Ovary (tissue), 3 donors: ENCODE data around the gene IL6.

Source experiments
- EP300 ChIP-seq: sonication (generic); formaldehyde crosslinking; IDR thresholded peaks from one replicate; pipeline ENCODE4 v1.6.1; 2017; ENCODE audit warnings: antibody characterized with exemption
- POLR2A ChIP-seq: fragments of 450-650 bp; IDR thresholded peaks from one replicate; pipeline ENCODE4 v1.6.1; 2017; ENCODE audit warnings: antibody characterized with exemption, mild to moderate bottlenecking, moderate library complexity
- TF ChIP-seq, protein P1 (sequence below), 3 donors: fragments of 450-650 bp in 2 of 3; fragments of 200-600 bp in 1 of 3; IDR thresholded peaks; one replicate each; pipeline versions ENCODE4 v1.5.1 to v1.8.0; 2016 to 2022; ENCODE audit warnings: antibody characterized with exemption in 3 of 3, mild to moderate bottlenecking in 1 of 3
- donor health status: DM: no; HTN: no; CAD: no.

GRCh38 chr7:22757338-22757994 is 30.5 kb downstream of the IL6 start:
- TF ChIP-seq, protein P1, sequence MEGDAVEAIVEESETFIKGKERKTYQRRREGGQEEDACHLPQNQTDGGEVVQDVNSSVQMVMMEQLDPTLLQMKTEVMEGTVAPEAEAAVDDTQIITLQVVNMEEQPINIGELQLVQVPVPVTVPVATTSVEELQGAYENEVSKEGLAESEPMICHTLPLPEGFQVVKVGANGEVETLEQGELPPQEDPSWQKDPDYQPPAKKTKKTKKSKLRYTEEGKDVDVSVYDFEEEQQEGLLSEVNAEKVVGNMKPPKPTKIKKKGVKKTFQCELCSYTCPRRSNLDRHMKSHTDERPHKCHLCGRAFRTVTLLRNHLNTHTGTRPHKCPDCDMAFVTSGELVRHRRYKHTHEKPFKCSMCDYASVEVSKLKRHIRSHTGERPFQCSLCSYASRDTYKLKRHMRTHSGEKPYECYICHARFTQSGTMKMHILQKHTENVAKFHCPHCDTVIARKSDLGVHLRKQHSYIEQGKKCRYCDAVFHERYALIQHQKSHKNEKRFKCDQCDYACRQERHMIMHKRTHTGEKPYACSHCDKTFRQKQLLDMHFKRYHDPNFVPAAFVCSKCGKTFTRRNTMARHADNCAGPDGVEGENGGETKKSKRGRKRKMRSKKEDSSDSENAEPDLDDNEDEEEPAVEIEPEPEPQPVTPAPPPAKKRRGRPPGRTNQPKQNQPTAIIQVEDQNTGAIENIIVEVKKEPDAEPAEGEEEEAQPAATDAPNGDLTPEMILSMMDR (IDR thresholded peaks at IDR 0.05) = no peak
- no peak for TF ChIP-seq EP300
- no peak for TF ChIP-seq POLR2A
